HCT116 (cell line): ENCODE results near the gene GALNT7.

Source experiments
- POLR2AphosphoS5 ChIP-seq: IDR thresholded peaks from 2 replicates; pipeline ENCODE4 v1.6.1; 2011; ENCODE audit warnings: mild to moderate bottlenecking, low read depth, low read length, moderate library complexity
- TF ChIP-seq, protein P1 (sequence below), 3 experiments: fragments of 200-600 bp in 1 of 3; sonication (generic) in 1 of 3; IDR thresholded peaks in 2 of 3; conservative IDR thresholded peaks in 1 of 3; 2 replicates each; pipeline ENCODE4 v1.5.1; 2012 to 2017; ENCODE audit warnings: low read depth in 2 of 3, low read length in 2 of 3, antibody characterized with exemption in 1 of 3, borderline replicate concordance in 1 of 3, control low read depth in 1 of 3, mild to moderate bottlenecking in 1 of 3, mixed read lengths in 1 of 3, mixed run types in 1 of 3, moderate library complexity in 1 of 3; ENCODE audit not compliant: insufficient read depth in 1 of 3

DNA sequence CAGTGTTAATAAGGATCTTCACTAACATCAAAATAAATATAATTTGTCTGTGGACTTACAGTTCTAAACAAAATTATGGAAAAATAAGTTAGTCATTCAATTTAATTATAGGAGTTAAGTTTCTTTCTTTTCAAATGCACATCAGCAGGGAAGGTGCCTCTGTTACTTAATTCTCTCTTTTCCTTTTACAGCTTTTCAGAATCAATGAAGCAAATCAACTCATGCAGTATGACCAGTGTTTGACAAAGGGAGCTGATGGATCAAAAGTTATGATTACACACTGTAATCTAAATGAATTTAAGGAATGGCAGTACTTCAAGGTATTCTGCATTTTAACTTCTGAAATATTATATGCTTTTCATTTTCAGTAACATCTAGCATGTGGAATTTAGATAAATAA, 149.6 kb downstream of the GALNT7 start:
- TF ChIP-seq, protein P1, sequence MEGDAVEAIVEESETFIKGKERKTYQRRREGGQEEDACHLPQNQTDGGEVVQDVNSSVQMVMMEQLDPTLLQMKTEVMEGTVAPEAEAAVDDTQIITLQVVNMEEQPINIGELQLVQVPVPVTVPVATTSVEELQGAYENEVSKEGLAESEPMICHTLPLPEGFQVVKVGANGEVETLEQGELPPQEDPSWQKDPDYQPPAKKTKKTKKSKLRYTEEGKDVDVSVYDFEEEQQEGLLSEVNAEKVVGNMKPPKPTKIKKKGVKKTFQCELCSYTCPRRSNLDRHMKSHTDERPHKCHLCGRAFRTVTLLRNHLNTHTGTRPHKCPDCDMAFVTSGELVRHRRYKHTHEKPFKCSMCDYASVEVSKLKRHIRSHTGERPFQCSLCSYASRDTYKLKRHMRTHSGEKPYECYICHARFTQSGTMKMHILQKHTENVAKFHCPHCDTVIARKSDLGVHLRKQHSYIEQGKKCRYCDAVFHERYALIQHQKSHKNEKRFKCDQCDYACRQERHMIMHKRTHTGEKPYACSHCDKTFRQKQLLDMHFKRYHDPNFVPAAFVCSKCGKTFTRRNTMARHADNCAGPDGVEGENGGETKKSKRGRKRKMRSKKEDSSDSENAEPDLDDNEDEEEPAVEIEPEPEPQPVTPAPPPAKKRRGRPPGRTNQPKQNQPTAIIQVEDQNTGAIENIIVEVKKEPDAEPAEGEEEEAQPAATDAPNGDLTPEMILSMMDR (IDR thresholded peaks at IDR 0.05 in 2 of 3, conservative IDR thresholded peaks at IDR 0.05 in 1 of 3; ENCODE audit: borderline replicate concordance in 1 of 3, insufficient read depth in 1 of 3, low read depth in 2 of 3, low read length in 2 of 3), result no peak
- no peak for TF ChIP-seq POLR2AphosphoS5
